ENCODE data around the gene PLEKHM3. TPM values are rescaled to one million over a fixed set of nuclear protein-coding genes. Genes with fewer than 3 reads are reported as not detected.
"Not testable (repeated sequence)": the region's sequence is repeated elsewhere in the genome, so short reads cannot be mapped to it uniquely, and the experiment has no call there.

PLEKHM3 gene
- total RNA-seq, 1 experiment from 2014 or later, result 8.4 TPM

DNA sequence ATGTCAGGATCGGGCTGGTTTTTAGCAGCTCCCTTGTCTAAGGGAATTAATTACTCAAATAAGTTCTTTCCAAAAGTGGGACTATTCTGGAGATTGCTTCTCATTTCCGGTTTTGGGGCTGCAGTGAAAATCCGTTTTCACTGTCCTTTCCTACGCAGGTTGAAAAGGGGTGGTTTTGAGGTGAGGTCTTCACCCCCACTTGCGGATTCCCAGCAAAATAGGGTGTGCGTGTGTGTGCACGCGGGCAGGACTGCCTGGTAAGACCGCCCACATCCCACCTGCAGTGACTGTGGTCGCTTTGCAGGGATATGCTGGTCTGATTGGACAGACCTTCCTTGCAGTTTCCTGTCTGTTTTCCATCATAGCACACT lies 472 bp upstream of the PLEKHM3 start:
- Histone ChIP-seq H3K36me3 (ENCODE audit: low read depth) (no peaks in the 10 kb centered on the region), H3K27me3 (ENCODE audit: insufficient read depth, low read depth) (no peaks in the 10 kb centered on the region), H3K9me2 (ENCODE audit: insufficient read depth) (no peaks in the 10 kb centered on the region), H3K27ac (peak overlapping the region; percentile 16; the same call in 1 of the 2 replicates), H3K4me1 (replicated peaks; ENCODE audit: insufficient read depth) (peaks cover 8% of the 10 kb centered on the region), H3K4me2 (peak overlapping the region; percentile 77), H2AFZ (peak overlapping the region; percentile 89), H3K4me3 (peak overlapping the region; percentile 83; the same call in 1 of the 2 replicates), H3K79me2 (ENCODE audit: low read depth) (peaks cover 12% of the 10 kb centered on the region), H3K9me3 (ENCODE audit: insufficient read depth, low read depth) (no peaks in the 10 kb centered on the region), H4K20me1 (ENCODE audit: insufficient read depth) (no peaks in the 10 kb centered on the region), H3F3A (ENCODE audit: insufficient read depth, low read depth) (no peaks in the 10 kb centered on the region; the same call in 1 of the 2 replicates)
- DNase-seq, result no peak
- ChIA-PET CTCF (no interaction called here), POLR2A (ENCODE audit: unreplicated experiment) (interaction anchor here (0.5 kb wide), 1 partner anchor 921 kb away, joined by 3 read pairs; no protein-coding TSS in a partner anchor)
- TF ChIP-seq CTCF (conservative IDR thresholded peaks at IDR 0.05), result no peak
- TF ChIP-seq EZH2 (IDR thresholded peaks at IDR 0.05; ENCODE audit: low read depth), result no peak
- no TSS peak for BruUV-seq (replicated peaks)
- intact Hi-C loops (cut with micrococcal nuclease; ENCODE audit: unreplicated experiment), result no loop called here

DNA sequence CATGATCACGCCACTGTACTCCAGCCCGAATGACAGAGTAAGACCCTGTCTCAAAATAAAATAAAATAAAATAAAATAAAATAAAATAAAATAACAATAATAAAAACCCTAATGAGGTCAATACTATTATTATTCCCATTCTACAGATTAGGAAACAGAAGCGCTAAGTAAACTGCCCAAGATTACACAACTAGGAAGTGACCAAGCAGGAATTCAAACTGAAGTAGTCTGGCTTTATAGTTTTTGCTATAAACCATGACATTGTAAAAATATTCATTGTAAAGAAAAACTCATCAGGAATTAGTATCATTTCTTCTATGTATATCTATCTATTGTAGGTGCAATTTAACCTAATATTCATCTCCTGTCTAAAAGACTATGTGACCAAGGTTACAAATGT lies 1.2 kb downstream of the PLEKHM3 start:
- peak overlapping the region; percentile 77 for H3K4me2 ChIP-seq
- DNase-seq, result no peak
- CTCF ChIA-PET, result no interaction called here
- TF ChIP-seq CTCF (conservative IDR thresholded peaks at IDR 0.05) (no peak), EZH2 (IDR thresholded peaks at IDR 0.05; ENCODE audit: low read depth) (no peak)
- H3K9me2 ChIP-seq (ENCODE audit: insufficient read depth), result no peaks in the 10 kb centered on the region
- H3K79me2 ChIP-seq (ENCODE audit: low read depth), result peaks cover 12% of the 10 kb centered on the region
- peak overlapping the region; percentile 83; the same call in 1 of the 2 replicates for H3K4me3 ChIP-seq
- no peaks in the 10 kb centered on the region for H3F3A ChIP-seq (ENCODE audit: insufficient read depth, low read depth)
- no peaks in the 10 kb centered on the region for H3K36me3 ChIP-seq (ENCODE audit: low read depth)
- intact Hi-C loops (cut with micrococcal nuclease; ENCODE audit: unreplicated experiment), result no loop called here
- BruUV-seq (replicated peaks), result no TSS peak
- no peaks in the 10 kb centered on the region for H3K9me3 ChIP-seq (ENCODE audit: insufficient read depth, low read depth)
- no peaks in the 10 kb centered on the region for H4K20me1 ChIP-seq (ENCODE audit: insufficient read depth)
- H3K27ac ChIP-seq, result no peak overlapping the region
- POLR2A ChIA-PET (ENCODE audit: unreplicated experiment), result no interaction called here
- H2AFZ ChIP-seq, result no peak overlapping the region
- peaks cover 6% of the 10 kb centered on the region; the same call in 1 of the 2 replicates for H3K4me1 ChIP-seq (replicated peaks; ENCODE audit: insufficient read depth)
- H3K27me3 ChIP-seq (ENCODE audit: insufficient read depth, low read depth), result no peaks in the 10 kb centered on the region

DNA sequence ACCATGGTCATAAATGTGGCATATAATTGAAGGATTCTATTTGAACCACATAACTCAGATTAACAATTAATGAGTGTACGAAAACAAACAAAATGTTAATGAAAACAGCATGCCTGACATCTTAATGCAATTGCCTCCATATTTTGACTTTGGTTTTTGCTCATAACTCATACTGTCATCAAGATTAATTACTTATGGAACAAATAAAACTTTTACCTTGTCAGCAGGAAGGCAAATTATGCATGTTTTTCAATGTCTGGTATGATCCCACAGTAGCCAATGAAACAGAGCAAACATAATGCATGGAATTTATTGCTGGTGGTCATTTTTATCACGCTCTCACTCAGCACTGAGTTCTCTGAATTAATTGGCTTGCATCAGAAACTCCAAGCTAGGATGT lies 5.1 kb downstream of the PLEKHM3 start:
- Histone ChIP-seq H3K4me1 (replicated peaks; ENCODE audit: insufficient read depth) (peaks cover 11% of the 10 kb centered on the region), H4K20me1 (ENCODE audit: insufficient read depth) (no peaks in the 10 kb centered on the region), H3K4me2 (no peak overlapping the region), H3K4me3 (no peak overlapping the region), H3K9me2 (ENCODE audit: insufficient read depth) (no peaks in the 10 kb centered on the region), H2AFZ (no peak overlapping the region), H3F3A (ENCODE audit: insufficient read depth, low read depth) (peaks cover under 1% of the 10 kb centered on the region; the same call in 1 of the 2 replicates), H3K36me3 (ENCODE audit: low read depth) (no peaks in the 10 kb centered on the region), H3K27me3 (ENCODE audit: insufficient read depth, low read depth) (no peaks in the 10 kb centered on the region), H3K9me3 (ENCODE audit: insufficient read depth, low read depth) (no peaks in the 10 kb centered on the region), H3K79me2 (ENCODE audit: low read depth) (peaks cover 12% of the 10 kb centered on the region), H3K27ac (no peak overlapping the region)
- ChIA-PET CTCF (no interaction called here), POLR2A (ENCODE audit: unreplicated experiment) (no interaction called here)
- intact Hi-C loops (cut with micrococcal nuclease; ENCODE audit: unreplicated experiment), result no loop called here
- no peak for DNase-seq
- no TSS peak for BruUV-seq (replicated peaks)
- TF ChIP-seq EZH2 (IDR thresholded peaks at IDR 0.05; ENCODE audit: low read depth) (no peak), CTCF (conservative IDR thresholded peaks at IDR 0.05) (no peak)

DNA sequence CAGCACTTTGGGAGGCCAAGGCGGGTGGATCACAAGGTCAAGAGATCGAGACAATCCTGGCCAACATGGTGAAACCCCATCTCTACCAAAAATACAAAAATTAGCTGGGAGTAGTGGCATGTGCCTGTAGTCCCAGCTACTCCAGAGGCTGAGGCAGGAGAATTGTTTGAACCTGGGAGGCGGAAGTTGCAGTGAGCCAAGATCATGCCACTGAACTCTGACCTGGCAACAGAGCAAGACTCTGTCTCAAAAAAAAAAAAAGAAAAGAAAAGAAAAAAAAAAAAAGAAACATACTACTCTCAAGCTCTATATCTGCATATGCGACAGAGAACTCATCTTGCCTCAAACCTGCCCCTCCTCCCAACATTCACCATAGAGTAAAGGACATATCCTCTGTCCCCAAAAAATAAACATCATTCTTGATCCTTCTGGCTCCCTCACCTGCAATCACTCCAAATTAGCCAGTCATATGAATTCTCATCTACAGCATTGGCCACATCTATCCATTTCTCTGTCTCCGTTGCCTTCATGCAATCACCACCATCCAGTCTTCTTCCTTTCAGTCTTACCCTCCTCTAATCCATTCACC lies 7.1 kb downstream of the PLEKHM3 start:
- Histone ChIP-seq H3F3A (ENCODE audit: insufficient read depth, low read depth) (peaks cover 18% of the 10 kb centered on the region), H3K4me1 (replicated peaks; ENCODE audit: insufficient read depth) (peaks cover 31% of the 10 kb centered on the region)
- H3K27ac ChIP-seq; DNase-seq; H3K27me3 ChIP-seq (ENCODE audit: insufficient read depth, low read depth); H3K9me3 ChIP-seq (ENCODE audit: insufficient read depth, low read depth); CTCF ChIA-PET; H4K20me1 ChIP-seq (ENCODE audit: insufficient read depth); H3K79me2 ChIP-seq (ENCODE audit: low read depth); H2AFZ ChIP-seq; H3K9me2 ChIP-seq (ENCODE audit: insufficient read depth); intact Hi-C loops (cut with micrococcal nuclease; ENCODE audit: unreplicated experiment); H3K36me3 ChIP-seq (ENCODE audit: low read depth); H3K4me2 ChIP-seq; BruUV-seq (replicated peaks); H3K4me3 ChIP-seq: not testable (repeated sequence)
- POLR2A ChIA-PET (ENCODE audit: unreplicated experiment), result interaction anchor here (0.7 kb wide), 1 partner anchor 32 kb away, joined by 10 read pairs; no protein-coding TSS in a partner anchor
